Stomach (tissue), 9 donors: ENCODE results near the gene AMPD2. TPM values are rescaled to one million over a fixed set of nuclear protein-coding genes. Genes with fewer than 3 reads are reported as not detected.
A peak's percentile ranks its signal among the peaks of the same experiment; 100 is the strongest.
"Not testable (repeated sequence)": the region's sequence is repeated elsewhere in the genome, so short reads cannot be mapped to it uniquely, and the experiment has no call there.

Source experiments
- DNase-seq, 2 donors: peaks; one replicate each; pipeline versions ENCODE4 v3.0.0 to v3.0.0-alpha.2; 2013 to 2019
- H3K27ac ChIP-seq, 5 donors: fragments of 200-600 bp in 4 of 5; sonication (generic) in 4 of 5; one replicate each; pipeline ENCODE4 v1.5.1; 2013 to 2019; ENCODE audit warnings: mild to moderate bottlenecking in 1 of 5, moderate library complexity in 1 of 5
- H3K27me3 ChIP-seq, 3 donors: fragments of 200-600 bp; sonication (generic); one replicate each; pipeline ENCODE4 v1.5.1; 2017 to 2019; ENCODE audit warnings: mixed run types in 1 of 3
- H3K36me3 ChIP-seq, 4 donors: fragments of 200-600 bp; sonication (generic); 1 replicate in 3 of 4; 2 replicates in 1 of 4; pipeline ENCODE4 v1.5.1; 2016 to 2019
- H3K4me1 ChIP-seq, 4 donors: fragments of 200-600 bp; sonication (generic); one replicate each; pipeline ENCODE4 v1.5.1; 2016 to 2019
- H3K4me3 ChIP-seq, 4 donors: fragments of 200-600 bp; sonication (generic) in 3 of 4; one replicate each; pipeline ENCODE4 v1.5.1; 2016 to 2019; ENCODE audit warnings: mild to moderate bottlenecking in 1 of 4
- H3K9me3 ChIP-seq, 4 donors: fragments of 200-600 bp; sonication (generic); one replicate each; pipeline ENCODE4 v1.5.1; 2016 to 2019
- CTCF ChIP-seq, 7 experiments: fragments of 450-650 bp in 4 of 7; fragments of 200-600 bp in 3 of 7; sonication (generic) in 3 of 7; IDR thresholded peaks; one replicate each; pipeline ENCODE4 v1.5.1; 2016 to 2019; ENCODE audit warnings: antibody characterized with exemption in 7 of 7, control low read depth in 2 of 7, mild to moderate bottlenecking in 1 of 7
- EP300 ChIP-seq: sonication (generic); formaldehyde crosslinking; IDR thresholded peaks from one replicate; pipeline ENCODE4 v1.6.1; 2017; ENCODE audit warnings: antibody characterized with exemption
- POLR2A ChIP-seq, 4 donors: fragments of 450-650 bp; IDR thresholded peaks; one replicate each; pipeline ENCODE4 v1.6.1; 2016; ENCODE audit warnings: antibody characterized with exemption in 4 of 4, control low read depth in 2 of 4, mild to moderate bottlenecking in 1 of 4, moderate library complexity in 1 of 4
- POLR2AphosphoS5 ChIP-seq, 3 donors: sonication (generic); formaldehyde crosslinking; IDR thresholded peaks; one replicate each; pipeline ENCODE4 v1.6.1; 2016; ENCODE audit warnings: antibody characterized with exemption in 3 of 3
- WGBS, 5 donors: extraction: QIAGEN DNeasy Blood & Tissue Kit in 3 of 5; methylation state at CpG; one replicate each; pipeline versions ENCODE4 v1.1.5 to v1.1.7; 2013 to 2018; 5-methylcytosine and 5-hydroxymethylcytosine counted together
- intact Hi-C: fragments of 100-400 bp; cut with DNase I; formaldehyde crosslinking; loops from one replicate; pipeline ENCODE4 v1.15.1; 2023; ENCODE audit warnings: low total_unique reads
- polyA plus RNA-seq, 3 donors: library from polyadenylated mRNA; stranded (reverse); fragments of 200-250 nt; gene quantifications; one replicate each; pipeline ENCODE4 v1.2.3, GENCODE V29; 2013
- total RNA-seq, 5 donors: library from RNA; depleted of rRNA; stranded (reverse); fragments of >200 nt; gene quantifications; one replicate each; pipeline versions ENCODE4 v1.1.0 to v1.2.3, GENCODE V29; 2014 to 2016
- donor health status: healthy with polysubstance abuse.
- donor health status: Bipolar disorder and iron deficiency.
- donor health status: healthy.

The AMPD2 gene
- total and polyA plus RNA-seq, 8 donors = 16.1 to 364 (median 72.0) TPM

- no peak for DNase-seq
- WGBS, 5 donors = 79 to 92% (median 88%) methylated on average over 22 of the region's 22 CpGs
These were observed 49.8 kb downstream of the AMPD2 start for GRCh38 chr1:109669246-109669948.

GRCh38 chr1:109669949-109670302 lies 50.3 kb downstream of the AMPD2 start:
- H3K9me3 ChIP-seq, DNase-seq, H3K27ac ChIP-seq, H3K4me3 ChIP-seq, intact Hi-C loops, H3K27me3 ChIP-seq: not testable (repeated sequence)
- H3K4me1 ChIP-seq = peaks cover 10 to 19% (median 14%) of the 10 kb centered on the region in 4 donors
- 89 to 96% (median 96%) methylated on average over 4 to 5 of the region's 5 CpGs for WGBS, 5 donors
- H3K36me3 ChIP-seq = peaks cover 0 to 34% (median 7%) of the 10 kb centered on the region in 4 donors

More at GRCh38 chr1:109669246-109669948, 49.8 kb downstream of the AMPD2 start:
- H3K9me3 ChIP-seq = no peaks in the 10 kb centered on the region
- H3K36me3 ChIP-seq = peaks cover 0 to 34% (median 7%) of the 10 kb centered on the region in 4 donors
- peak overlapping the region in 1 of 5 donors; percentile 8 for H3K27ac ChIP-seq
- TF ChIP-seq POLR2A (IDR thresholded peaks at IDR 0.05) = no peak
- no peak for TF ChIP-seq EP300
- TF ChIP-seq POLR2AphosphoS5 (IDR thresholded peaks at IDR 0.05) = no peak
- H3K27me3 ChIP-seq = no peaks in the 10 kb centered on the region
- peaks cover 10 to 19% (median 14%) of the 10 kb centered on the region in 4 donors for H3K4me1 ChIP-seq
- intact Hi-C loops = no loop called here
- no peak overlapping the region for H3K4me3 ChIP-seq

GRCh38 chr1:109671067-109671466 lies 51.4 kb downstream of the AMPD2 start:
- Histone ChIP-seq H3K27ac (no peak overlapping the region), H3K4me1 (peaks cover 10 to 19% (median 14%) of the 10 kb centered on the region in 4 donors), H3K27me3 (no peaks in the 10 kb centered on the region), H3K36me3 (peaks cover 0 to 30% (median 7%) of the 10 kb centered on the region in 4 donors), H3K4me3 (no peak overlapping the region), H3K9me3 (no peaks in the 10 kb centered on the region)
- TF ChIP-seq EP300 (no peak), CTCF (IDR thresholded peaks at IDR 0.05) (no peak), POLR2AphosphoS5 (IDR thresholded peaks at IDR 0.05) (no peak), POLR2A (IDR thresholded peaks at IDR 0.05) (no peak)
- 87 to 96% (median 93%) methylated on average over 2 to 5 of the region's 5 CpGs for WGBS, 5 donors
- intact Hi-C loops = no loop called here
- DNase-seq = no peak

- 65 to 89% (median 77%) methylated on average over 2 of the region's 2 CpGs for WGBS, 5 donors
- H3K4me3 ChIP-seq, DNase-seq, intact Hi-C loops, H3K4me1 ChIP-seq, H3K27ac ChIP-seq, H3K27me3 ChIP-seq, H3K9me3 ChIP-seq: not testable (repeated sequence)
- peaks cover 0 to 30% (median 7%) of the 10 kb centered on the region in 4 donors for H3K36me3 ChIP-seq
These were observed 54.2 kb downstream of the AMPD2 start for GRCh38 chr1:109673861-109674260.

GRCh38 chr1:109676683-109677381 lies 57.2 kb downstream of the AMPD2 start:
- H3K4me1 ChIP-seq, H3K4me3 ChIP-seq, H3K27ac ChIP-seq, H3K9me3 ChIP-seq, intact Hi-C loops, DNase-seq, H3K27me3 ChIP-seq: not testable (repeated sequence)
- peaks cover 0 to 21% (median 5%) of the 10 kb centered on the region in 4 donors for H3K36me3 ChIP-seq
- 80 to 95% (median 93%) methylated on average over 3 of the region's 3 CpGs for WGBS, 5 donors

- H3K27ac ChIP-seq = no peak overlapping the region
- no peaks in the 10 kb centered on the region for H3K9me3 ChIP-seq
- H3K36me3 ChIP-seq = peaks cover 0 to 15% (median 5%) of the 10 kb centered on the region in 4 donors
- 55 to 71% (median 58%) methylated on average over 3 of the region's 3 CpGs for WGBS, 5 donors
- TF ChIP-seq EP300 (no peak), POLR2A (IDR thresholded peaks at IDR 0.05) (no peak), CTCF (IDR thresholded peaks at IDR 0.05) (no peak), POLR2AphosphoS5 (IDR thresholded peaks at IDR 0.05) (no peak)
- intact Hi-C loops = no loop called here
- no peaks in the 10 kb centered on the region for H3K4me1 ChIP-seq
- no peaks in the 10 kb centered on the region for H3K27me3 ChIP-seq
- H3K4me3 ChIP-seq = no peak overlapping the region
- no peak for DNase-seq
These were observed 57.8 kb downstream of the AMPD2 start for GRCh38 chr1:109677459-109677858.

GRCh38 chr1:109678637-109679036 lies 59.0 kb downstream of the AMPD2 start:
- H3K4me1 ChIP-seq, H3K4me3 ChIP-seq, H3K9me3 ChIP-seq, H3K36me3 ChIP-seq, H3K27ac ChIP-seq, H3K27me3 ChIP-seq, DNase-seq, intact Hi-C loops: not testable (repeated sequence)
- WGBS, 5 donors = 84 to 92% (median 87%) methylated on average over 2 of the region's 2 CpGs
